Endothelial cell of umbilical vein (primary cell): Measurements from ENCODE around the gene MEIOSIN. TPM values are rescaled to one million over a fixed set of nuclear protein-coding genes. Genes with fewer than 3 reads are reported as not detected.

Source experiments
- BruUV-seq: library from RNA; stranded (reverse); fragments of 400-500 nt; replicated peaks from 2 replicates; lab custom pipeline; 2021; lab: Mats Ljungman, UMichigan
- CTCF ChIA-PET: fragments of 300-600, 350-600 bp; sonication (Branson Sonifier 250); formaldehyde crosslinking; loops from one replicate; lab custom pipeline; 2021; ENCODE audit warnings: antibody characterized with exemption, inconsistent platforms; lab: Charles Lee
- POLR2A ChIA-PET: fragments of 300-600, 350-600 bp; sonication (Branson Sonifier 250); formaldehyde crosslinking; loops from one replicate; lab custom pipeline; 2021; ENCODE audit warnings: antibody characterized with exemption, inconsistent platforms; lab: Charles Lee
- DNase-seq: peaks from one replicate; pipeline ENCODE4 v3.0.0-alpha.2; 2011; ENCODE audit warnings: low read depth, low spot score
- FAIRE-seq: peaks from 2 replicates; lab custom pipeline; 2011; peaks lifted over from hg19 to GRCh38; lab: Jason Lieb, UNC
- H2AFZ ChIP-seq: 2 replicates; pipeline ENCODE4 v1.6.0; 2012; ENCODE audit warnings: low read depth, low read length, control low read depth, inconsistent platforms
- H3K27ac ChIP-seq: 2 replicates; pipeline ENCODE4 v1.5.1; 2011; ENCODE audit warnings: low read depth, mild to moderate bottlenecking, control low read depth, low read length, moderate library complexity; ENCODE audit not compliant: insufficient read depth
- H3K27me3 ChIP-seq, 2 experiments: 2 replicates each; pipeline versions ENCODE4 v1.6.0 to v1.6.1; 2011; ENCODE audit warnings: low read length in 2 of 2, mixed read lengths in 1 of 2; ENCODE audit not compliant: control insufficient read depth in 2 of 2, insufficient read depth in 2 of 2
- H3K36me3 ChIP-seq, 2 experiments: 2 replicates in 1 of 2; 3 replicates in 1 of 2; pipeline ENCODE4 v1.5.1; 2011; ENCODE audit warnings: low read length in 2 of 2, mild to moderate bottlenecking in 1 of 2, moderate library complexity in 1 of 2; ENCODE audit not compliant: control insufficient read depth in 2 of 2, insufficient read depth in 2 of 2; ENCODE audit errors: extremely low read depth in 1 of 2
- H3K4me1 ChIP-seq: 3 replicates; pipeline ENCODE4 v1.5.1; 2011; ENCODE audit warnings: mild to moderate bottlenecking, low read length; ENCODE audit not compliant: control insufficient read depth, insufficient read depth; ENCODE audit errors: extremely low read depth
- H3K4me2 ChIP-seq: 2 replicates; pipeline ENCODE4 v1.6.1; 2011; ENCODE audit warnings: low read length, control low read depth, mixed read lengths; ENCODE audit not compliant: insufficient read depth
- H3K4me3 ChIP-seq, 3 experiments: fragments of 200-600 bp in 1 of 3; sonication (generic), shearing (Covaris generic) in 1 of 3; replicated peaks in 1 of 3; 2 replicates each; pipeline ENCODE4 v1.5.1; 2011 to 2016; ENCODE audit warnings: control low read depth in 3 of 3, low read length in 3 of 3, mild to moderate bottlenecking in 2 of 3, inconsistent platforms in 1 of 3, low read depth in 1 of 3, moderate library complexity in 1 of 3; ENCODE audit not compliant: insufficient read depth in 1 of 3
- H3K79me2 ChIP-seq: 2 replicates; pipeline ENCODE4 v1.6.0; 2012; ENCODE audit warnings: low read length, inconsistent platforms; ENCODE audit not compliant: control insufficient read depth, insufficient read depth
- H3K9ac ChIP-seq: replicated peaks from 2 replicates; pipeline ENCODE3; 2011; ENCODE audit warnings: low read length, control low read depth; ENCODE audit not compliant: insufficient read depth; ENCODE audit errors: extremely low read depth
- H3K9me1 ChIP-seq: replicated peaks from 3 replicates; pipeline ENCODE4 v1.6.0; 2011; ENCODE audit warnings: mild to moderate bottlenecking, low read length; ENCODE audit not compliant: control insufficient read depth, insufficient read depth; ENCODE audit errors: extremely low read depth
- H3K9me3 ChIP-seq: replicated peaks from 2 replicates; pipeline ENCODE4 v1.5.1; 2012; ENCODE audit warnings: low read length, inconsistent platforms; ENCODE audit not compliant: control insufficient read depth, insufficient read depth
- H4K20me1 ChIP-seq: replicated peaks from 2 replicates; pipeline ENCODE3; 2011; ENCODE audit warnings: mild to moderate bottlenecking, low read length; ENCODE audit not compliant: control insufficient read depth, insufficient read depth; ENCODE audit errors: extremely low read depth
- EZH2 ChIP-seq: IDR thresholded peaks from 2 replicates; pipeline ENCODE4 v1.6.1; 2012; ENCODE audit warnings: borderline replicate concordance, low read depth, mild to moderate bottlenecking, moderate library complexity, low read length, inconsistent platforms; ENCODE audit not compliant: severe bottlenecking
- FOS ChIP-seq: IDR thresholded peaks from 2 replicates; pipeline ENCODE4 v1.6.1; 2011; ENCODE audit warnings: mild to moderate bottlenecking, low read length, moderate library complexity, borderline replicate concordance; ENCODE audit not compliant: insufficient read depth
- GATA2 ChIP-seq: IDR thresholded peaks from 2 replicates; pipeline ENCODE4 v1.7.0; 2011; ENCODE audit warnings: low read depth, mild to moderate bottlenecking, moderate library complexity, mixed read lengths, low read length; ENCODE audit not compliant: insufficient read length, insufficient read depth
- JUN ChIP-seq: IDR thresholded peaks from 2 replicates; pipeline ENCODE4 v1.6.1; 2011; ENCODE audit warnings: borderline replicate concordance, low read depth; ENCODE audit not compliant: insufficient read length, insufficient read depth
- MYC ChIP-seq: IDR thresholded peaks from one replicate; pipeline ENCODE4 v1.6.1; 2011; ENCODE audit warnings: mild to moderate bottlenecking, low read depth, low read length
- POLR2A ChIP-seq: IDR thresholded peaks from 2 replicates; pipeline ENCODE4 v1.6.1; 2012; ENCODE audit warnings: low read depth, mild to moderate bottlenecking, control low read depth, low read length
- POLR2AphosphoS5 ChIP-seq: IDR thresholded peaks from 2 replicates; pipeline ENCODE4 v1.6.1; 2012; ENCODE audit warnings: low read depth, mild to moderate bottlenecking, control low read depth, low read length, moderate library complexity; ENCODE audit not compliant: insufficient read depth
- dilution Hi-C: fragments of 300-500 bp; cut with MboI; formaldehyde crosslinking; loops from one replicate; pipeline ENCODE4 v1.15.0; 2019; ENCODE audit warnings: low sequenced_read_pairs; ENCODE audit not compliant: extremely low pct_ligation_motif_present
- intact Hi-C: fragments of 100-400 bp; cut with micrococcal nuclease; formaldehyde crosslinking; loops from one replicate; pipeline ENCODE4 v1.10.0; 2022
- polyA plus RNA-seq, 4 experiments: library from polyadenylated mRNA; depleted of rRNA in 3 of 4; stranded (reverse) in 3 of 4; unstranded in 1 of 4; fragments of >200 nt; gene quantifications; 2 replicates each; pipeline versions ENCODE4 v1.2.1 to v1.2.3, GENCODE V29; 2011 to 2012; ENCODE audit warnings: missing spikeins in 1 of 4
- total RNA-seq: library from RNA; stranded (reverse); gene quantifications from 2 replicates; pipeline ENCODE4 v1.2.3, GENCODE V29; 2021
- TF ChIP-seq, protein P1 (sequence below): IDR thresholded peaks from 2 replicates; pipeline ENCODE4 v1.6.1; 2011; ENCODE audit not compliant: insufficient read depth, insufficient read length
- TF ChIP-seq, protein P2 (sequence below), 2 donors: IDR thresholded peaks; 1 replicate in 1 of 2; 2 replicates in 1 of 2; pipeline ENCODE4 v1.5.1; 2011; ENCODE audit warnings: low read length in 2 of 2, mild to moderate bottlenecking in 2 of 2, moderate library complexity in 2 of 2, control low read depth in 1 of 2, inconsistent platforms in 1 of 2, low read depth in 1 of 2; ENCODE audit not compliant: insufficient read depth in 1 of 2; ENCODE audit errors: extremely low read depth in 1 of 2

MEIOSIN gene
- total and polyA plus RNA-seq, 2 donors (not counting 3 experiments of a cell fraction or from before 2014, with no cell fraction given): not detected

DNA sequence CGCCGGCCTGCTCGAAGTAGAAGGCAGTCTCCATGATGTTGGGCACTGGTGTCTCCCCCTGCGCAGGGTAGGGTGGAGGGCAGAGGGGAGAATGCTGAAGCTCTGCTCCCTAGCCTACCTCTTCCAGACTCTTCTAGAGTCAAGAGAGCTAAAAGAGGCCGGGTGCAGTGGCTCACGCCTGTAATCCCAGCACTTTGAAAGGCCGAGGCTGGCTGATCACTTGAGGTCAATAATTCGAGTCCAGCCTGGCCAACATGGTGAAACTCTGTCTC lies 71.7 kb downstream of the MEIOSIN start:
- intact Hi-C loops (no loop called here), dilution Hi-C loops (no loop called here)
- Histone ChIP-seq H3K27me3 (no peaks in the 10 kb centered on the region), H3K79me2 (no peaks in the 10 kb centered on the region), H3K4me2 (no peak overlapping the region), H3K27ac (no peak overlapping the region), H3K9me1 (no peaks in the 10 kb centered on the region), H3K36me3 (no peaks in the 10 kb centered on the region), H3K9me3 (no peaks in the 10 kb centered on the region), H3K4me1 (peaks cover 6% of the 10 kb centered on the region), H3K9ac (no peak overlapping the region), H4K20me1 (no peaks in the 10 kb centered on the region), H2AFZ (no peak overlapping the region), H3K4me3 (no peak overlapping the region)
- ChIA-PET CTCF (interaction anchor here (0.7 to 2.9 kb wide), 2 partner anchors 12 to 35 kb away, joined by 3 to 19 read pairs; no protein-coding TSS in a partner anchor), POLR2A (no interaction called here)
- TF ChIP-seq, protein P1, sequence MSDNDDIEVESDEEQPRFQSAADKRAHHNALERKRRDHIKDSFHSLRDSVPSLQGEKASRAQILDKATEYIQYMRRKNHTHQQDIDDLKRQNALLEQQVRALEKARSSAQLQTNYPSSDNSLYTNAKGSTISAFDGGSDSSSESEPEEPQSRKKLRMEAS: no peak
- TF ChIP-seq POLR2AphosphoS5: no peak
- TF ChIP-seq JUN: no peak
- TF ChIP-seq, protein P2, sequence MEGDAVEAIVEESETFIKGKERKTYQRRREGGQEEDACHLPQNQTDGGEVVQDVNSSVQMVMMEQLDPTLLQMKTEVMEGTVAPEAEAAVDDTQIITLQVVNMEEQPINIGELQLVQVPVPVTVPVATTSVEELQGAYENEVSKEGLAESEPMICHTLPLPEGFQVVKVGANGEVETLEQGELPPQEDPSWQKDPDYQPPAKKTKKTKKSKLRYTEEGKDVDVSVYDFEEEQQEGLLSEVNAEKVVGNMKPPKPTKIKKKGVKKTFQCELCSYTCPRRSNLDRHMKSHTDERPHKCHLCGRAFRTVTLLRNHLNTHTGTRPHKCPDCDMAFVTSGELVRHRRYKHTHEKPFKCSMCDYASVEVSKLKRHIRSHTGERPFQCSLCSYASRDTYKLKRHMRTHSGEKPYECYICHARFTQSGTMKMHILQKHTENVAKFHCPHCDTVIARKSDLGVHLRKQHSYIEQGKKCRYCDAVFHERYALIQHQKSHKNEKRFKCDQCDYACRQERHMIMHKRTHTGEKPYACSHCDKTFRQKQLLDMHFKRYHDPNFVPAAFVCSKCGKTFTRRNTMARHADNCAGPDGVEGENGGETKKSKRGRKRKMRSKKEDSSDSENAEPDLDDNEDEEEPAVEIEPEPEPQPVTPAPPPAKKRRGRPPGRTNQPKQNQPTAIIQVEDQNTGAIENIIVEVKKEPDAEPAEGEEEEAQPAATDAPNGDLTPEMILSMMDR (IDR thresholded peaks at IDR 0.05; ENCODE audit: extremely low read depth in 1 of 2, insufficient read depth in 1 of 2, low read depth in 1 of 2, low read length in 2 of 2): no peak
- TF ChIP-seq POLR2A: no peak
- no peak for TF ChIP-seq GATA2
- no peak for TF ChIP-seq MYC
- no peak for TF ChIP-seq EZH2
- TF ChIP-seq FOS: no peak
- DNase-seq (no peak), FAIRE-seq (no peak)
- BruUV-seq: no TSS peak
